ENCODE data around the gene PSME4. TPM values are rescaled to one million over a fixed set of nuclear protein-coding genes. Genes with fewer than 3 reads are reported as not detected.

PSME4 gene
- polyA plus RNA-seq, 1 donor from 2014 or later = 23.4 TPM

- H4K20me1 ChIP-seq (ENCODE audit: insufficient read depth) = no peaks in the 10 kb centered on the region
- TF ChIP-seq POLR2AphosphoS5 (IDR thresholded peaks at IDR 0.05) (no peak), EP300 (conservative IDR thresholded peaks at IDR 0.05; ENCODE audit: poor library complexity, severe bottlenecking) (no peak), SMC3 (conservative IDR thresholded peaks at IDR 0.05; ENCODE audit: poor library complexity) (no peak), TAF1 (IDR thresholded peaks at IDR 0.05; ENCODE audit: low read depth) (no peak), MXI1 (conservative IDR thresholded peaks at IDR 0.05; ENCODE audit: poor library complexity, severe bottlenecking) (no peak), REST (IDR thresholded peaks at IDR 0.05; ENCODE audit: borderline replicate concordance) (no peak), EZH2 (IDR thresholded peaks at IDR 0.05; ENCODE audit: borderline replicate concordance, insufficient read depth, low read length, poor library complexity, severe bottlenecking) (no peak), CTCF (IDR thresholded peaks at IDR 0.05; ENCODE audit: poor library complexity, severe bottlenecking) (no peak), RAD21 (conservative IDR thresholded peaks at IDR 0.05) (no peak)
- no peaks in the 10 kb centered on the region for H3F3A ChIP-seq (ENCODE audit: insufficient read depth, low read length, poor library complexity, severe bottlenecking)
- H2AFZ ChIP-seq (ENCODE audit: low read depth, low read length) = no peak overlapping the region
- H3K27me3 ChIP-seq (ENCODE audit: insufficient read depth, low read depth, low read length) = no peaks in the 10 kb centered on the region
- H3K79me2 ChIP-seq (replicated peaks; ENCODE audit: insufficient read depth, low read length) = no peaks in the 10 kb centered on the region
- H3K4me3 ChIP-seq (ENCODE audit: low read length) = no peak overlapping the region
- no peak overlapping the region for H3K9ac ChIP-seq (ENCODE audit: low read length)
- H3K9me3 ChIP-seq (ENCODE audit: low read length) = no peaks in the 10 kb centered on the region
- H3K4me2 ChIP-seq (ENCODE audit: low read length) = no peak overlapping the region
- H3K9me2 ChIP-seq (ENCODE audit: insufficient read depth, low read length) = no peaks in the 10 kb centered on the region
- no peaks in the 10 kb centered on the region for H3K36me3 ChIP-seq (ENCODE audit: insufficient read depth, low read length)
- no peak overlapping the region for H3K27ac ChIP-seq (ENCODE audit: low read length)
These were observed 114.5 kb downstream of the PSME4 start for GRCh38 chr2:53856272-53856671.

- Histone ChIP-seq H3K4me2 (ENCODE audit: low read length) (no peak overlapping the region), H3K27ac (ENCODE audit: low read length) (no peak overlapping the region), H2AFZ (ENCODE audit: low read depth, low read length) (no peak overlapping the region), H3K36me3 (ENCODE audit: insufficient read depth, low read length) (no peaks in the 10 kb centered on the region), H3K9ac (ENCODE audit: low read length) (no peak overlapping the region), H3K4me3 (ENCODE audit: low read length) (no peak overlapping the region), H3K9me2 (ENCODE audit: insufficient read depth, low read length) (no peaks in the 10 kb centered on the region), H4K20me1 (ENCODE audit: insufficient read depth) (no peaks in the 10 kb centered on the region), H3K27me3 (ENCODE audit: insufficient read depth, low read depth, low read length) (no peaks in the 10 kb centered on the region), H3K9me3 (ENCODE audit: low read length) (no peaks in the 10 kb centered on the region), H3F3A (ENCODE audit: insufficient read depth, low read length, poor library complexity, severe bottlenecking) (no peaks in the 10 kb centered on the region), H3K79me2 (replicated peaks; ENCODE audit: insufficient read depth, low read length) (no peaks in the 10 kb centered on the region)
- TF ChIP-seq RAD21 (conservative IDR thresholded peaks at IDR 0.05) = no peak
- TF ChIP-seq REST (IDR thresholded peaks at IDR 0.05; ENCODE audit: borderline replicate concordance) = no peak
- TF ChIP-seq EZH2 (IDR thresholded peaks at IDR 0.05; ENCODE audit: borderline replicate concordance, insufficient read depth, low read length, poor library complexity, severe bottlenecking) = no peak
- TF ChIP-seq TAF1 (IDR thresholded peaks at IDR 0.05; ENCODE audit: low read depth) = no peak
- TF ChIP-seq SMC3 (conservative IDR thresholded peaks at IDR 0.05; ENCODE audit: poor library complexity) = no peak
- no peak for TF ChIP-seq CTCF (IDR thresholded peaks at IDR 0.05; ENCODE audit: poor library complexity, severe bottlenecking)
- no peak for TF ChIP-seq MXI1 (conservative IDR thresholded peaks at IDR 0.05; ENCODE audit: poor library complexity, severe bottlenecking)
- TF ChIP-seq POLR2AphosphoS5 (IDR thresholded peaks at IDR 0.05) = no peak
- no peak for TF ChIP-seq EP300 (conservative IDR thresholded peaks at IDR 0.05; ENCODE audit: poor library complexity, severe bottlenecking)
These were observed 116.1 kb downstream of the PSME4 start for GRCh38 chr2:53854678-53855077.

Measured in neural cell (in vitro differentiated cells).